MM.1S (cell line): ENCODE data around the gene HSD17B11.

Experiments used
- DNase-seq: peaks from one replicate; pipeline ENCODE4 v3.0.0-alpha.2; 2015
- H2AFZ ChIP-seq: fragments of 300-600 bp; sonication (generic); 2 replicates; pipeline ENCODE4 v1.6.0; 2016; ENCODE audit warnings: antibody characterized with exemption, low read length
- H3F3A ChIP-seq: fragments of 300-600 bp; sonication (generic); 2 replicates; pipeline ENCODE4 v1.6.1; 2016; ENCODE audit warnings: mild to moderate bottlenecking, antibody characterized with exemption, low read length, moderate library complexity, mixed read lengths; ENCODE audit not compliant: insufficient read depth
- H3K27ac ChIP-seq: fragments of 300-600 bp; sonication (generic); 2 replicates; pipeline ENCODE4 v1.5.1; 2016; ENCODE audit warnings: mild to moderate bottlenecking, low read length
- H3K27me3 ChIP-seq: fragments of 300-600 bp; sonication (generic); replicated peaks from 2 replicates; pipeline ENCODE4 v1.6.0; 2016; ENCODE audit warnings: low read length; ENCODE audit not compliant: insufficient read depth
- H3K36me3 ChIP-seq: fragments of 300-600 bp; sonication (generic); replicated peaks from 2 replicates; pipeline ENCODE4 v1.6.1; 2016; ENCODE audit warnings: mild to moderate bottlenecking, low read length, mixed read lengths; ENCODE audit not compliant: insufficient read depth
- H3K4me1 ChIP-seq: fragments of 300-600 bp; sonication (generic); 2 replicates; pipeline ENCODE4 v1.6.1; 2016; ENCODE audit warnings: low read length, mixed read lengths
- H3K4me2 ChIP-seq: fragments of 300-600 bp; sonication (generic); 2 replicates; pipeline ENCODE4 v1.6.0; 2016; ENCODE audit warnings: low read depth, low read length
- H3K4me3 ChIP-seq: fragments of 300-600 bp; sonication (generic); 2 replicates; pipeline ENCODE4 v1.5.1; 2016; ENCODE audit warnings: low read length, mixed read lengths
- H3K79me2 ChIP-seq: fragments of 300-600 bp; sonication (generic); 2 replicates; pipeline ENCODE4 v1.6.1; 2016; ENCODE audit warnings: mixed run types, low read length, mixed read lengths
- H3K9ac ChIP-seq: fragments of 300-600 bp; sonication (generic); 2 replicates; pipeline ENCODE4 v1.6.1; 2016; ENCODE audit warnings: low read length, mixed read lengths
- H3K9me2 ChIP-seq: fragments of 300-600 bp; sonication (generic); replicated peaks from 2 replicates; pipeline ENCODE4 v1.6.1; 2016; ENCODE audit warnings: mild to moderate bottlenecking, low read length, mixed read lengths; ENCODE audit not compliant: insufficient read depth
- H3K9me3 ChIP-seq: fragments of 300-600 bp; sonication (generic); replicated peaks from 2 replicates; pipeline ENCODE4 v1.6.1; 2016; ENCODE audit warnings: mild to moderate bottlenecking, low read length, mixed read lengths; ENCODE audit not compliant: insufficient read depth
- H4K20me1 ChIP-seq: fragments of 300-600 bp; sonication (generic); 2 replicates; pipeline ENCODE4 v1.6.1; 2016; ENCODE audit warnings: mild to moderate bottlenecking, low read length, moderate library complexity, mixed read lengths; ENCODE audit not compliant: insufficient read depth
- EZH2 ChIP-seq: fragments of 300-600 bp; sonication (generic); optimal IDR thresholded peaks from 2 replicates; pipeline ENCODE3; 2017; ENCODE audit warnings: low read depth, mild to moderate bottlenecking, antibody characterized with exemption, low read length, mixed read lengths
- EZH2phosphoT487 ChIP-seq: fragments of 300-600 bp; sonication (generic); IDR thresholded peaks from 2 replicates; pipeline ENCODE4 v1.6.1; 2018; ENCODE audit warnings: antibody characterized with exemption, low read length
- TF ChIP-seq, protein P1 (sequence below): fragments of 300-600 bp; sonication (generic); IDR thresholded peaks from 2 replicates; pipeline ENCODE4 v1.5.1; 2016; ENCODE audit warnings: antibody characterized with exemption, low read length, mixed read lengths

HSD17B11 gene

GRCh38 chr4:87313756-87314155, 77.2 kb downstream of the HSD17B11 start:
- Histone ChIP-seq H3K4me2 (no peak overlapping the region), H3K4me1 (no peaks in the 10 kb centered on the region), H3K79me2 (no peaks in the 10 kb centered on the region), H3K36me3 (no peaks in the 10 kb centered on the region), H3K9me2 (no peaks in the 10 kb centered on the region), H3K9ac (no peak overlapping the region), H3K9me3 (no peaks in the 10 kb centered on the region), H4K20me1 (no peaks in the 10 kb centered on the region), H3K27ac (no peak overlapping the region), H3F3A (no peaks in the 10 kb centered on the region), H3K27me3 (no peaks in the 10 kb centered on the region), H3K4me3 (no peak overlapping the region), H2AFZ (no peak overlapping the region)
- TF ChIP-seq EZH2 (no peak), EZH2phosphoT487 (no peak)
- TF ChIP-seq, protein P1, sequence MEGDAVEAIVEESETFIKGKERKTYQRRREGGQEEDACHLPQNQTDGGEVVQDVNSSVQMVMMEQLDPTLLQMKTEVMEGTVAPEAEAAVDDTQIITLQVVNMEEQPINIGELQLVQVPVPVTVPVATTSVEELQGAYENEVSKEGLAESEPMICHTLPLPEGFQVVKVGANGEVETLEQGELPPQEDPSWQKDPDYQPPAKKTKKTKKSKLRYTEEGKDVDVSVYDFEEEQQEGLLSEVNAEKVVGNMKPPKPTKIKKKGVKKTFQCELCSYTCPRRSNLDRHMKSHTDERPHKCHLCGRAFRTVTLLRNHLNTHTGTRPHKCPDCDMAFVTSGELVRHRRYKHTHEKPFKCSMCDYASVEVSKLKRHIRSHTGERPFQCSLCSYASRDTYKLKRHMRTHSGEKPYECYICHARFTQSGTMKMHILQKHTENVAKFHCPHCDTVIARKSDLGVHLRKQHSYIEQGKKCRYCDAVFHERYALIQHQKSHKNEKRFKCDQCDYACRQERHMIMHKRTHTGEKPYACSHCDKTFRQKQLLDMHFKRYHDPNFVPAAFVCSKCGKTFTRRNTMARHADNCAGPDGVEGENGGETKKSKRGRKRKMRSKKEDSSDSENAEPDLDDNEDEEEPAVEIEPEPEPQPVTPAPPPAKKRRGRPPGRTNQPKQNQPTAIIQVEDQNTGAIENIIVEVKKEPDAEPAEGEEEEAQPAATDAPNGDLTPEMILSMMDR: no peak
- no peak for DNase-seq

- Histone ChIP-seq H3K27ac (no peak overlapping the region), H3K79me2 (no peaks in the 10 kb centered on the region), H3K9me2 (no peaks in the 10 kb centered on the region), H3F3A (no peaks in the 10 kb centered on the region), H3K27me3 (no peaks in the 10 kb centered on the region), H3K9ac (no peak overlapping the region), H3K9me3 (no peaks in the 10 kb centered on the region), H4K20me1 (no peaks in the 10 kb centered on the region), H2AFZ (no peak overlapping the region), H3K4me2 (no peak overlapping the region), H3K36me3 (no peaks in the 10 kb centered on the region), H3K4me1 (no peaks in the 10 kb centered on the region), H3K4me3 (no peak overlapping the region)
- TF ChIP-seq EZH2 (no peak), EZH2phosphoT487 (no peak)
- TF ChIP-seq, protein P1: no peak
- DNase-seq: no peak
These were observed 79.3 kb downstream of the HSD17B11 start for GRCh38 chr4:87311684-87312083.

GRCh38 chr4:87310691-87311335, 80.2 kb downstream of the HSD17B11 start:
- Histone ChIP-seq H3K4me2 (no peak overlapping the region), H3K9me2 (no peaks in the 10 kb centered on the region), H4K20me1 (no peaks in the 10 kb centered on the region), H3K4me3 (no peak overlapping the region), H3K27ac (no peak overlapping the region), H3K9me3 (no peaks in the 10 kb centered on the region), H3K79me2 (no peaks in the 10 kb centered on the region), H3K36me3 (no peaks in the 10 kb centered on the region), H3K4me1 (no peaks in the 10 kb centered on the region), H3K9ac (no peak overlapping the region), H3F3A (no peaks in the 10 kb centered on the region), H2AFZ (no peak overlapping the region), H3K27me3 (no peaks in the 10 kb centered on the region)
- TF ChIP-seq, protein P1: no peak
- TF ChIP-seq EZH2 (no peak), EZH2phosphoT487 (no peak)
- DNase-seq: no peak
